Right ventricle myocardium inferior (tissue), 1 donor: ENCODE measurements around the gene GRM7. TPM values are rescaled to one million over a fixed set of nuclear protein-coding genes. Genes with fewer than 3 reads are reported as not detected.

Experiments used
- ATAC-seq: fragments of 200-7000 bp; cut with Tn5 transposase; one replicate; pipeline ENCODE4 v1.9.1; 2020; ENCODE audit warnings: mild to moderate bottlenecking, moderate library complexity
- DNase-seq: peaks from one replicate; pipeline ENCODE4 v3.0.0; 2021; ENCODE audit errors: missing footprints
- intact Hi-C: fragments of 100-400 bp; cut with DNase I; formaldehyde crosslinking; loops from one replicate; pipeline ENCODE4 v1.11.0; 2022
- total RNA-seq: library from RNA; stranded (reverse); fragmentation: NEBNext Ultra II Directional; extraction: Animal tissue kit (Norgen Biotek cat#: 25700); gene quantifications from one replicate; pipeline ENCODE4 v1.2.1, GENCODE V29; 2021
- donor health status: DM: no; HTN: yes; CAD: no; lungs with severe emphysema.

The GRM7 gene
- total RNA-seq, 1 donor from 2014 or later, result not detected

- intact Hi-C loops, result no loop called here
Measured at GRCh38 chr3:7428206-7428718, 567.3 kb downstream of the GRM7 start.

GRCh38 chr3:7432610-7433009, 571.7 kb downstream of the GRM7 start:
- ATAC-seq, result no peak
- intact Hi-C loops, result no loop called here
- DNase-seq, result no peak

More at GRCh38 chr3:7428206-7428718, 567.3 kb downstream of the GRM7 start:
- DNase-seq (no peak), ATAC-seq (no peak)

DNA sequence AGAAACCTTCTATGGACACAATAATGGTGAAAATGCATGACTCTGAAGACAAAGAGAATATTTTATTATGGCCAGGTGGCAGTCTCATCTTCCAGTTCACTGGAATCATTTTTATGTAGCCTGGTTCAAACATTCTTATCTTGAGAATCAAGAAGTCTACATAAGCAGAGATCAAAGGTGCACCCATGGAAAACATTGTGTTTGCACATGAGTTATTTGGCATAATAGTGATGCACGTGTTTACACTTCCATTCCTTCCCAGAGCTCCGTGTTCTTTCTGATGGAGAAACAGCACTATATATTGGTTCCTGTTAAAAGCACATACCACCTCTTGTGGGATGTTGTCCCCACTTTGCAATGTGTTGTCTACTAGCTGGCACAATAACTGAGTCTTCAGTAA, 572.2 kb downstream of the GRM7 start:
- DNase-seq (no peak), ATAC-seq (no peak)
- intact Hi-C loops, result no loop called here

DNA sequence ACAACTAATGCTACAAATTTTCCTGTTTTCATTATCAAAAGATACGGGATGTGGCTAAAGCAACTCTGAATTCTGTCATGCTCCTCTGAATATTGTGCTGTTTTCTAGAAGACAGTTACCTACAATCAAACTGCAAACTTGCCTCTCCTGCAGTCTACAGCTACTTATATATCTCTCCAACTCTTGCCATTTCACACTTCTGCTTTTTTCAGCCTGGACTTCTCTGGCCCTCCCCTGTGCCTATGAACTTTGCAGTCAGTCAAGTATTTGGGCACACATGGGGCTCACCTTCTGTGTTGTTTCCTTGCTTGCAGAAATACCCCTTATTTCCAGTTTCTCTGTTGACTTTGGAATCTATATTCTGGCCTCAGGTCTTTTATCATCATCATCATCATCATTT, 575.6 kb downstream of the GRM7 start:
- no peak for DNase-seq
- intact Hi-C loops, result no loop called here
- ATAC-seq, result no peak

DNA sequence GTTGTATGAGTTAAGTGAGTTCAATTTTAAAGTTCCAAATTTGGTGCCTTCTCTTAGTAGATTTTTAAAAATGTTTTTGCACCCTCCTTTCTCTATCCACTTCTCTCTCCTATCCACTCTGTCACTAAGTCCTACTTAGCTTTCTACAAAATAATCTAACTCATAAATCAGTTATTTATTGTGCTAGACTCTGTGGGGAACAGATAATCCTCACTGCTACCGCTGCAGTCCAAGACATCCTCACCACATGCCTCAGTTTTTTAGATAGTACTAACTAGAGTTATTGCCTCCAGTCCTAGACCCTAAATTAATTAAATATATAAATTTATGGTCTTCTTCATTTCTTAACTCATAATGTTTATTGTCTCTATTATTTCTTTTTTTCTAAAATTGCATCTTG, 576.3 kb downstream of the GRM7 start:
- DNase-seq, result no peak
- intact Hi-C loops, result no loop called here

GRCh38 chr3:7439101-7439680, 578.3 kb downstream of the GRM7 start:
- DNase-seq, result no peak
- ATAC-seq, result no peak
- intact Hi-C loops, result no loop called here

More for the DNA sequence above, 576.3 kb downstream of the GRM7 start:
- no peak for ATAC-seq

GRCh38 chr3:7444886-7445285, 584.0 kb downstream of the GRM7 start:
- no peak for ATAC-seq
- intact Hi-C loops, result loop anchor here (10.0 kb wide), 1 partner anchor 60 kb away; no protein-coding TSS in a partner anchor

DNA sequence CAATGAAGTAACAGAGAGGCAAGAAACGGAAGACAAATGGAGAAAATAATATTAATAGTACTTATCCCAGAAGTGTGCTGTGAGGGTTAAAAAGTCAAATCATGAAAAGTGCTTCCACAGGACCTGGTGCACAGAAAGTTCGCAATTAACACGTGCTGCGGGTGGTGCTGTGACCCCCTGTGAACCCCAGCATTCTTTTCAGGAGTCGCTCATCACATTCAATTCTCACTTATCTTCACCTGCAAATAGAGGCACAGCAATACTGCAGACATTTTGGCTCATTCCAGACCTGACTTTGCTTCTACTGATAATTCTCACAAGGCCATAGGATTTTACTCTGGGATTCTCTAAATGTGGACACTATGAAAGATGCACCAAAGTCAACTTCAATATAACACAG, 584.4 kb downstream of the GRM7 start:
- no peak for ATAC-seq
- intact Hi-C loops, result loop anchor here (10.0 kb wide), 1 partner anchor 59 kb away; no protein-coding TSS in a partner anchor
- DNase-seq, result no peak

More at GRCh38 chr3:7444886-7445285, 584.0 kb downstream of the GRM7 start:
- no peak for DNase-seq

DNA sequence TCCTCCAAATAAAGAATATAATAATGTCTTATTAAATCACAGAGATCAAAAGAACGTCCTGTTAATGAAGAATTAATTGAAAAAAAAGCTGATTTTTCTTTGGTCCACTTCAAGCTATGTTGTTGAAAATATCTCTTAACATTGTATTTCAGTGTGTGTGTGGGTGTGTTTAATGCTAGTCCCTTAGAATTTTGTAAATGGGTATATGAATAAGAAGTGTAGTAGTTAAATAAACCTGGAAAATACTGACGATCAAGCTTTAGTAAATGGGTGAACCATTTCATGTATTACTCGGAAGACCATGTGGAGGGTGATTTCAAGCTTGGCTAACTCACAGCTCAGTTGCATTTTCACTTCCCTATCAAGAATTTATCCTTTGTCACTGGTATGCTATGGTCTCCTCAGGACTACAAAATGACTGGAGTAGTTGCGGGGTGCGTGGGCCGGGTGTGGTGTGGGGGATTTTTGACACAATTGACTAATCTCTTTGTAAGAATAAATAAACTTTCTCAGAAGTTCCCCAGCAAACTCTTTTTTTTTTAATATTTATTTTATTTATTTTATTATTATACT, 586.4 kb downstream of the GRM7 start:
- ATAC-seq (no peak), DNase-seq (no peak)
- intact Hi-C loops, result loop anchor here (10.0 kb wide), 1 partner anchor 58 kb away; no protein-coding TSS in a partner anchor

DNA sequence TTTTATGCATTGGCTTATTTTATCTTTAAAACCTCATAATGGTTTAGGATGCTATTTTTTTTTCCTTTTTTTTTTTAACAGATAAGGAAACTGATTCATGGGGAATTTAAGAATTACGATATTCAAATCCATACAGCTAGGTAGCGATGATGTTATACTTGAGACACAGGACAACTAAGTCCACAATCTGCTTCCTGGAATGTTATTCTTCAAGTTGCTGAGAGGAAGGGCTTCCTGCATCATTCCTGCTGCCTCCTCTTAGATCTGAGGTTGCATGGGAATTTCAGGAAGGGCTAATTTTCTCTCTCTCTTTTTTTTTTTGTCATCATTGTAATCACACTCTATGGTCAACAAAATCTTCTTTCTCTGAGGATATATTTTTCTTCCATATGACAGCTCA, 595.5 kb downstream of the GRM7 start:
- no peak for ATAC-seq
- no peak for DNase-seq
- intact Hi-C loops, result no loop called here

DNA sequence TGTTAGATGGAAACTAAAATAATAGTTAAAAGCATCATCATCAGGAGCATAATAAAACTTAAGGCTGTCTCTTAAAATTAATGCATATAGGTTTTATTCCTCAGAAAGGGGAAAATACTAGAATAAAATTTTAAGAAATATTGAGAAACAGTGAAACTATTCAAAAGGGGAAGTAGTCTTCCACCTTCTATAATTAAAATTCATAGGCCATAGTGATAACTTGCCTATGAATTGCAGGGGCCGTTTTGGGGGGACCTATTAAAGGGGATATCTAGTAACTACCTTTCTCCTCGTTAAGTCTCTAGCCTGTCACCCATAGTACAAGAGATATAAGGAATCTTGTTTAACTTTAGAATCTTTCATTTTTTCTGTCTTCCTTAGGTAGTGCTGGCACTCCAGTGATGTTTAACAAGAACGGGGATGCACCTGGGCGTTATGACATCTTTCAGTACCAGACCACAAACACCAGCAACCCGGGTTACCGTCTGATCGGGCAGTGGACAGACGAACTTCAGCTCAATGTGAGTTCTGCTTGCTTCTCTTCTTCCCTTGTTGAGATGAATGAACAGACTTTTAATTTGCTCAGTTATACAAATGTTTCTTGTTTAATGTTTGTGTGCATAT, 600.4 kb downstream of the GRM7 start:
- no peak for ATAC-seq
- DNase-seq, result no peak
- intact Hi-C loops, result no loop called here

- ATAC-seq, result no peak
- DNase-seq, result no peak
- intact Hi-C loops, result no loop called here
Measured at GRCh38 chr3:7469866-7470265, 609.0 kb downstream of the GRM7 start.

DNA sequence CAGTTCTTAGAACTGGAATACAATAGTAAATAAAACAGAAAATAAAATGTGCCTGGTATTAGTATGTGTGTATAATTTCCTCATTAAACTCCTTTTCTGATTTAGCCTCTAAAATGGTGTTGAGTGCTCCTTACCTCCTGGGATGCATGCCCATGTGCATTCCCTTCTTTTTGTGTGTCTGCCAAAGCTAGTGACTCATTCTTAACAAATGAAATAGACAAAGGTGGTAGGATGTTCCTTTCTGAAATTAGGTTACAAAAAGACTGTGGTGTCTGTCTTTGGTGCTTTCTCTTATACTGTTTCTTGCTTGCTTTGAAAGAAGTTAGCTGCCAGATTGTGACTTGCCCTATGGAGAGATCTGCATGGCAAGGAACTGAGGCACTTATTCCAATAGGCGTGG, 623.7 kb downstream of the GRM7 start:
- intact Hi-C loops, result no loop called here
- ATAC-seq (no peak), DNase-seq (no peak)

DNA sequence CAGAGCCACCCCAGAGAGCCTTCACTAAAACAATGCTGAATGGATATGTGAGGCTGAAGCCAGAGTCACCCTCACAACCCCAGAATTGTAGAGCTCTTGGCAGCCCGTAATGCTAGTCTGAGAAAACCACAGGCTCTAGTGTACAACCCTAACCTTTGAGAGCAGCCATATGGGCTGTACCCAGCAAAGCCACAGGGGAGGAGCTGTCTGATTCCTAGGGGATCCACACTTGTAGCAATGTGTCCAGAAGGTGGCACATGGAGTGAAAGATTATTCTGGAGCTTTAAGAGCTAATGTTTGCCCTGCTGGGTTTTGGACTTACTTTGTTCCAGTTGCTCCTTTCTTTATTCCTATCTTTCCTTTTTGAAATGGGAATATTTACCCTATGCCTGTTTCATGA, 626.8 kb downstream of the GRM7 start:
- intact Hi-C loops, result no loop called here
- no peak for ATAC-seq
- DNase-seq, result no peak

- intact Hi-C loops, result no loop called here
- no peak for ATAC-seq
- no peak for DNase-seq
Measured at GRCh38 chr3:7489417-7489816, 628.5 kb downstream of the GRM7 start.

DNA sequence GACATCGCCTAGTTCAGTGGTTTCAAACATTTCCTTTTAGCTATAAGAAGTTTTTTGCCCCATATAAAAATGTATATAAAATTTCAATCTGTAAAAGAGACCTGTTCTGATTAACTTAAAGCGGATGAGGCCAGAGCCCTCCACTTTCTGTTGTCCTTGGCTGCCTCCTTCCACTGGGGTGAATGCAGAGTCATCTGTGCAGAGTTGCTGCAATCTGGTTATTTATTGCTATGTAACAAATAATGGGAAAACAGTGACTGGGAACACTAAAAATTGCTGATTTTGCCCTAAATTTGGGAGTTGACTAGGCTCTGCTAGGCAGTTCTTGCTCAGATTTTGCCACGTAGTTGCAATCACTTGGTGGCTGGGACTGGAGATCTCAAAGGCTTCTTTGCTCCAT, 637.8 kb downstream of the GRM7 start:
- DNase-seq (no peak), ATAC-seq (no peak)
- intact Hi-C loops, result no loop called here

GRCh38 chr3:7503431-7503830, 642.5 kb downstream of the GRM7 start:
- intact Hi-C loops, result loop anchor here (10.0 kb wide), 1 partner anchor 59 kb away; no protein-coding TSS in a partner anchor
- no peak for ATAC-seq
- no peak for DNase-seq

DNA sequence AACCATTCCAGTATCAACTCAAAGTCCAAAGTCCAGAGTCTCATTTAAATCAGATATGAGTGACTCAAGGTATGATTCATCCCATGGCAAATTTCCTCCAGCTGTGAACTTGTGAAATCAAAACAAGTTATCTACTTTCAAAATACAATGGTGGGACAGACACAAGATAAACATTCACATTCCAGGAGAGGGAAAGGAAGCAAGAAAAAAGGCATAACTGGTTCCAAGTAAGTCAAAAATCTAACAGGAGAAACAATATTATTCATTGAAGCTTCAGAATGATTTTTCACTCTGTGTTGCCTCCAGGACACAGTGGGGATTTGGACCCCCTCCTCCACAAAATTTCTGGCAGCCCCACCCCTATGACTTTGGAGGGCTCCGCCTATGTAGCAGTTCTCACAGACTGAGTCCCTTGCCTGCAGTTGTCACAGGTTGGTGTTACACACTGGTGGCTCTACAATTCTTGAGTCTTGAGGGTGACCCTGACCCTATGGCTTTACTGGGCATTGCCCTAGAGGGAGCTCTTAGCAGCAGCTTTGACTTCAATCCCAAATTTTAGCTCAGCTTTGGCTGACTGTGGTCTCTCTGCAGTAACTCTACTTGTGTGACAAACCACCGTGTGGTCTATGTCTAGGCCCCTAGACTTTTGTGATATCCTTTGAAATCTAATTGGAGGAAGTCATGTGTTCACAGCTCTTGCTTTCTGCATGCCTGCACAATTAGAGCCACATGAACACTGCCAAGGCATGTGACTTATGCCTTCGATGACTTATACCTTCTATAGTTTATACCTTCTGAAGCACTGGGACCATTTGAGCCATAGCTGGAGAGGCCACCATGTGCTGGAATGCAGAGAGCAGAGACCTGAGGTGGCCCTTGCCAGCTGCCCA, 644.2 kb downstream of the GRM7 start:
- DNase-seq, result no peak
- intact Hi-C loops, result loop anchor here (10.0 kb wide), 1 partner anchor 60 kb away; no protein-coding TSS in a partner anchor
- peak; percentile 28 for ATAC-seq

GRCh38 chr3:7506606-7507180, 645.8 kb downstream of the GRM7 start:
- ATAC-seq (no peak), DNase-seq (no peak)
- intact Hi-C loops, result loop anchor here (10.0 kb wide), 1 partner anchor 62 kb away; no protein-coding TSS in a partner anchor
